ENCODE data around the gene SPOCK3.
"Not testable (repeated sequence)": the region's sequence is repeated elsewhere in the genome, so short reads cannot be mapped to it uniquely, and the experiment has no call there.

The SPOCK3 gene

GRCh38 chr4:167234316-167234881, at the start of gene SPOCK3:
Gene SPOCK3 (minus strand): TSS chr4:167234494.
- DNase-seq (ENCODE audit: low spot score) = no peak

- no peak for DNase-seq (ENCODE audit: low spot score)
Measured at GRCh38 chr4:167282171-167282864, 48.0 kb upstream of the SPOCK3 start.

GRCh38 chr4:167281545-167281944, 47.3 kb upstream of the SPOCK3 start:
- DNase-seq (ENCODE audit: low spot score) = not testable (repeated sequence)

GRCh38 chr4:167274351-167274750, 40.1 kb upstream of the SPOCK3 start:
- DNase-seq (ENCODE audit: low spot score) = no peak

- no peak for DNase-seq (ENCODE audit: low spot score)
Measured at GRCh38 chr4:167265231-167265630, 30.9 kb upstream of the SPOCK3 start.

GRCh38 chr4:167248271-167248670, 14.0 kb upstream of the SPOCK3 start:
- no peak for DNase-seq (ENCODE audit: low spot score)

- DNase-seq (ENCODE audit: low spot score) = no peak
Measured at GRCh38 chr4:167239627-167240026, 5.3 kb upstream of the SPOCK3 start.

- DNase-seq (ENCODE audit: low spot score) = no peak
Measured at GRCh38 chr4:167238226-167238625, 3.9 kb upstream of the SPOCK3 start.

GRCh38 chr4:167233685-167234315, 494 bp downstream of the SPOCK3 start:
- no peak for DNase-seq (ENCODE audit: low spot score)

- DNase-seq (ENCODE audit: low spot score) = no peak
Measured at GRCh38 chr4:167232805-167233684, 1.2 kb downstream of the SPOCK3 start.

- no peak for DNase-seq (ENCODE audit: low spot score)
Measured at GRCh38 chr4:167230744-167231143, 3.5 kb downstream of the SPOCK3 start.

- DNase-seq (ENCODE audit: low spot score) = no peak
Measured at GRCh38 chr4:167222099-167222498, 12.2 kb downstream of the SPOCK3 start.

GRCh38 chr4:167221084-167221483, 13.2 kb downstream of the SPOCK3 start:
- no peak for DNase-seq (ENCODE audit: low spot score)

- peak; percentile 65 for DNase-seq (ENCODE audit: low spot score)
Measured at GRCh38 chr4:167218022-167218608, 16.2 kb downstream of the SPOCK3 start.

GRCh38 chr4:167216783-167217182, 17.5 kb downstream of the SPOCK3 start:
- DNase-seq (ENCODE audit: low spot score) = no peak

- DNase-seq (ENCODE audit: low spot score) = no peak
Measured at GRCh38 chr4:167210166-167210565, 24.1 kb downstream of the SPOCK3 start.

GRCh38 chr4:167196344-167197012, 37.8 kb downstream of the SPOCK3 start:
- no peak for DNase-seq (ENCODE audit: low spot score)

- DNase-seq (ENCODE audit: low spot score) = no peak
Measured at GRCh38 chr4:167190379-167190778, 43.9 kb downstream of the SPOCK3 start.

- DNase-seq (ENCODE audit: low spot score) = no peak
Measured at GRCh38 chr4:167185465-167185864, 48.8 kb downstream of the SPOCK3 start.

- DNase-seq (ENCODE audit: low spot score) = no peak
Measured at GRCh38 chr4:167183036-167183435, 51.3 kb downstream of the SPOCK3 start.

GRCh38 chr4:167177925-167178324, 56.4 kb downstream of the SPOCK3 start:
- DNase-seq (ENCODE audit: low spot score) = no peak

Data from LoVo (cell line).